ENCODE measurements around the gene OCA2. TPM values are rescaled to one million over a fixed set of nuclear protein-coding genes. Genes with fewer than 3 reads are reported as not detected.

Gene OCA2
- total and polyA plus RNA-seq, 2 of the 4 experiments (the other 2 are of a cell fraction) = under 0.01 to 0.03 TPM

DNA sequence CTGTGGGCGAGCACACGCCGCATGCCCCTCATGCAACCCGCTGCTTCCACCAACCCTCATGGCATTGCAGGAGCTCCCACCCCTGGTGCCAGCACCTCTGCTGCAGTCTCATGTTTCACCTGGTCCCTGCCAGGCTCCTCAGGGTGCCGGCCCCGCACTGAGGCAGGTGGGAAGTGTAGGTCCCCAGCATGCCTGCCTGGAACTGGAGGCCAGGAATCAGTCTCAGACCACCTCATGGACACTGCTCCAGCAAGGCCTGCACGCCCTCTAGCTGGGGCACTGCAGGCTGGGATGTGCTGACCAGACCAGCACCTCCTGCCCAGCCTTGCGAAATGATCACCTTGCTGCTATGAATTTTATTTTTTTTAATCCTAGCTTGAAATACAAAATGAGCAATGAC, 39.1 kb downstream of the OCA2 start:
- intact Hi-C loops (cut with micrococcal nuclease) = no loop called here
- Histone ChIP-seq H3K27me3 (ENCODE audit: control insufficient read depth, insufficient read depth, low read length) (no peaks in the 10 kb centered on the region), H3K23ac (ENCODE audit: low read depth, low read length) (no peak overlapping the region), H4K91ac (ENCODE audit: insufficient read depth, low read depth, low read length) (no peak overlapping the region), H2BK20ac (ENCODE audit: low read depth, low read length) (no peak overlapping the region), H3K56ac (ENCODE audit: extremely low read depth, insufficient read depth, low read length) (no peak overlapping the region), H3K4me2 (ENCODE audit: low read depth, low read length) (no peak overlapping the region), H3K4me3 (ENCODE audit: insufficient read depth, low read depth, low read length) (no peak overlapping the region), H3K27ac (ENCODE audit: insufficient read depth, low read length) (no peak overlapping the region), H4K5ac (ENCODE audit: low read depth, low read length) (no peak overlapping the region), H3K9me1 (ENCODE audit: insufficient read depth, low read length) (no peaks in the 10 kb centered on the region), H3K9me3 (ENCODE audit: control insufficient read depth, insufficient read depth, low read length) (no peaks in the 10 kb centered on the region; the same call in 1 of the 2 replicates), H2AFZ (replicated peaks; ENCODE audit: low read length, poor library complexity) (no peak overlapping the region), H3K18ac (ENCODE audit: low read depth, low read length) (no peak overlapping the region), H2BK5ac (ENCODE audit: low read depth, low read length, poor library complexity, severe bottlenecking) (no peak overlapping the region), H4K20me1 (ENCODE audit: insufficient read depth, low read length) (no peaks in the 10 kb centered on the region), H3K9ac (ENCODE audit: low read depth, low read length) (no peak overlapping the region), H4K8ac (ENCODE audit: low read depth in 2 of 2, low read length in 2 of 2) (no peak overlapping the region), H3K36me3 (ENCODE audit: control insufficient read depth, insufficient read depth, low read length) (no peaks in the 10 kb centered on the region), H3K79me1 (ENCODE audit: low read depth in 1 of 2, low read length in 2 of 2) (no peaks in the 10 kb centered on the region), H2BK120ac (ENCODE audit: low read depth, low read length) (no peak overlapping the region), H2AK5ac (ENCODE audit: low read depth, low read length) (no peak overlapping the region), H3K4me1 (ENCODE audit: control insufficient read depth, insufficient read depth, low read length) (no peaks in the 10 kb centered on the region), H3K14ac (replicated peaks; ENCODE audit: low read depth, low read length) (no peak overlapping the region), H2AK9ac (replicated peaks; ENCODE audit: low read depth, low read length, poor library complexity) (no peak overlapping the region), H3K4ac (ENCODE audit: low read depth, low read length) (no peak overlapping the region), H2BK15ac (ENCODE audit: low read depth, low read length) (no peak overlapping the region)
- DNase-seq (no peak), ATAC-seq (ENCODE audit: low read depth) (no peak)
- no TSS peak for BruUV-seq (replicated peaks)
- no peak for TF ChIP-seq RCOR1 (IDR thresholded peaks at IDR 0.05; ENCODE audit: insufficient replicate concordance, low read length)
- TF ChIP-seq, protein P1, sequence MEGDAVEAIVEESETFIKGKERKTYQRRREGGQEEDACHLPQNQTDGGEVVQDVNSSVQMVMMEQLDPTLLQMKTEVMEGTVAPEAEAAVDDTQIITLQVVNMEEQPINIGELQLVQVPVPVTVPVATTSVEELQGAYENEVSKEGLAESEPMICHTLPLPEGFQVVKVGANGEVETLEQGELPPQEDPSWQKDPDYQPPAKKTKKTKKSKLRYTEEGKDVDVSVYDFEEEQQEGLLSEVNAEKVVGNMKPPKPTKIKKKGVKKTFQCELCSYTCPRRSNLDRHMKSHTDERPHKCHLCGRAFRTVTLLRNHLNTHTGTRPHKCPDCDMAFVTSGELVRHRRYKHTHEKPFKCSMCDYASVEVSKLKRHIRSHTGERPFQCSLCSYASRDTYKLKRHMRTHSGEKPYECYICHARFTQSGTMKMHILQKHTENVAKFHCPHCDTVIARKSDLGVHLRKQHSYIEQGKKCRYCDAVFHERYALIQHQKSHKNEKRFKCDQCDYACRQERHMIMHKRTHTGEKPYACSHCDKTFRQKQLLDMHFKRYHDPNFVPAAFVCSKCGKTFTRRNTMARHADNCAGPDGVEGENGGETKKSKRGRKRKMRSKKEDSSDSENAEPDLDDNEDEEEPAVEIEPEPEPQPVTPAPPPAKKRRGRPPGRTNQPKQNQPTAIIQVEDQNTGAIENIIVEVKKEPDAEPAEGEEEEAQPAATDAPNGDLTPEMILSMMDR (conservative IDR thresholded peaks at IDR 0.05; ENCODE audit: low read depth, low read length) = no peak
- TF ChIP-seq RAD21 (IDR thresholded peaks at IDR 0.05; ENCODE audit: low read length) = no peak
- TF ChIP-seq BHLHE40 (IDR thresholded peaks at IDR 0.05; ENCODE audit: low read depth, low read length) = no peak
- dilution Hi-C loops (cut with HindIII; ENCODE audit: low sequenced_read_pairs, unreplicated experiment) = no loop called here
- ChIA-PET CTCF (no interaction called here), POLR2A (ENCODE audit: unreplicated experiment) (no interaction called here)
- in situ Hi-C loops (cut with MboI; ENCODE audit: low sequenced_read_pairs) = no loop called here
- WGBS, 2 experiments (ENCODE audit: extremely low coverage in 2 of 2, insufficient read length in 1 of 2) = 83% methylated on average over 2 of the region's 8 CpGs; no CpG with 5 or more reads in 1 of the 2 experiments

Measured in IMR-90 (cell line).